Measurements from ENCODE around the gene HSD17B14. TPM values are rescaled to one million over a fixed set of nuclear protein-coding genes. Genes with fewer than 3 reads are reported as not detected.

Gene HSD17B14
- polyA plus RNA-seq, 1 of the 3 experiments (the other 2 are of a cell fraction), result 29.7 TPM

DNA sequence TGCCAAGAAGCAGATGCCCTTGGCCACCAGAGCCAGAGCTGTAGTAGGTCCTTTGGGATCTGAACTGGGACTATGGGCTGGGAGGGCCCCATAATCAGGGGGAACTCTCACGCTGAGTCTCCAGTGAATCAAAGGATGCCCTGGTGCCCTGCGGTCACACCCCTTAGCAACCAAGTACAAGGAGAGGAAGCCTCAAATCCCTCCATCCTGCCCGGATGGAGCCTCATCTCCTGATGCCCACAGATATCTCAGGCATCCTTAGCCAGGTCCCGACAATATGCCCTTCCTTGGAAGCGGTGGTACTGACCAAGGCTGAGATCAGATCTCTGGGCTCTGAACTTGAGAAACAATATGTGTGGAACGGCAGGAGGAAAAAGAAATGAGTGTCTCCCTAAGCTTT, 30.4 kb upstream of the HSD17B14 start:
- Histone ChIP-seq H3K27ac (ENCODE audit: low read depth in 2 of 2, low read length in 1 of 2) (no peak overlapping the region), H3K9me2 (no peaks in the 10 kb centered on the region), H3K4me3 (ENCODE audit: low read depth in 2 of 2, low read length in 1 of 2) (no peak overlapping the region)

More for the DNA sequence above, 30.4 kb upstream of the HSD17B14 start:
- H3K4me2 ChIP-seq, result no peak overlapping the region
- no peaks in the 10 kb centered on the region for H3K36me3 ChIP-seq (replicated peaks in 1 of 2; ENCODE audit: control insufficient read depth in 1 of 2, insufficient read depth in 2 of 2, low read length in 1 of 2)
- DNase-seq, result no peak
- ChIA-PET POLR2A (interaction anchor here (0.7 kb wide), 1 partner anchor 71 kb away, joined by 3 read pairs; no protein-coding TSS in a partner anchor), CTCF (interaction anchor here (2.1 kb wide), 1 partner anchor 24 kb away, joined by 8 read pairs; no protein-coding TSS in a partner anchor)
- H3K27me3 ChIP-seq (ENCODE audit: insufficient read depth), result no peaks in the 10 kb centered on the region
- TF ChIP-seq TCF12 (IDR thresholded peaks at IDR 0.05), result no peak
- TF ChIP-seq, protein P1, sequence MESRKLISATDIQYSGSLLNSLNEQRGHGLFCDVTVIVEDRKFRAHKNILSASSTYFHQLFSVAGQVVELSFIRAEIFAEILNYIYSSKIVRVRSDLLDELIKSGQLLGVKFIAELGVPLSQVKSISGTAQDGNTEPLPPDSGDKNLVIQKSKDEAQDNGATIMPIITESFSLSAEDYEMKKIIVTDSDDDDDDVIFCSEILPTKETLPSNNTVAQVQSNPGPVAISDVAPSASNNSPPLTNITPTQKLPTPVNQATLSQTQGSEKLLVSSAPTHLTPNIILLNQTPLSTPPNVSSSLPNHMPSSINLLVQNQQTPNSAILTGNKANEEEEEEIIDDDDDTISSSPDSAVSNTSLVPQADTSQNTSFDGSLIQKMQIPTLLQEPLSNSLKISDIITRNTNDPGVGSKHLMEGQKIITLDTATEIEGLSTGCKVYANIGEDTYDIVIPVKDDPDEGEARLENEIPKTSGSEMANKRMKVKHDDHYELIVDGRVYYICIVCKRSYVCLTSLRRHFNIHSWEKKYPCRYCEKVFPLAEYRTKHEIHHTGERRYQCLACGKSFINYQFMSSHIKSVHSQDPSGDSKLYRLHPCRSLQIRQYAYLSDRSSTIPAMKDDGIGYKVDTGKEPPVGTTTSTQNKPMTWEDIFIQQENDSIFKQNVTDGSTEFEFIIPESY (IDR thresholded peaks at IDR 0.05; ENCODE audit: borderline replicate concordance, low read depth), result no peak
- no peak for TF ChIP-seq JUND (IDR thresholded peaks at IDR 0.05)
- TF ChIP-seq YY1 (IDR thresholded peaks at IDR 0.05; ENCODE audit: low read depth), result no peak
- TF ChIP-seq, protein P2, sequence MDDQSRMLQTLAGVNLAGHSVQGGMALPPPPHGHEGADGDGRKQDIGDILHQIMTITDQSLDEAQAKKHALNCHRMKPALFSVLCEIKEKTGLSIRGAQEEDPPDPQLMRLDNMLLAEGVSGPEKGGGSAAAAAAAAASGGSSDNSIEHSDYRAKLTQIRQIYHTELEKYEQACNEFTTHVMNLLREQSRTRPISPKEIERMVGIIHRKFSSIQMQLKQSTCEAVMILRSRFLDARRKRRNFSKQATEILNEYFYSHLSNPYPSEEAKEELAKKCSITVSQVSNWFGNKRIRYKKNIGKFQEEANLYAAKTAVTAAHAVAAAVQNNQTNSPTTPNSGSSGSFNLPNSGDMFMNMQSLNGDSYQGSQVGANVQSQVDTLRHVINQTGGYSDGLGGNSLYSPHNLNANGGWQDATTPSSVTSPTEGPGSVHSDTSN (IDR thresholded peaks at IDR 0.05), result no peak
- TF ChIP-seq MXI1 (IDR thresholded peaks at IDR 0.05; ENCODE audit: low read depth, low read length), result no peak
- no peak for TF ChIP-seq RXRA (IDR thresholded peaks at IDR 0.05; ENCODE audit: borderline replicate concordance, low read depth)
- no peak for TF ChIP-seq RFX5 (IDR thresholded peaks at IDR 0.05; ENCODE audit: low read length)
- TF ChIP-seq NFIC (IDR thresholded peaks at IDR 0.05; ENCODE audit: borderline replicate concordance), result no peak
- TF ChIP-seq FOSL2 (IDR thresholded peaks at IDR 0.05; ENCODE audit: borderline replicate concordance, low read depth), result no peak
- TF ChIP-seq, protein P3, sequence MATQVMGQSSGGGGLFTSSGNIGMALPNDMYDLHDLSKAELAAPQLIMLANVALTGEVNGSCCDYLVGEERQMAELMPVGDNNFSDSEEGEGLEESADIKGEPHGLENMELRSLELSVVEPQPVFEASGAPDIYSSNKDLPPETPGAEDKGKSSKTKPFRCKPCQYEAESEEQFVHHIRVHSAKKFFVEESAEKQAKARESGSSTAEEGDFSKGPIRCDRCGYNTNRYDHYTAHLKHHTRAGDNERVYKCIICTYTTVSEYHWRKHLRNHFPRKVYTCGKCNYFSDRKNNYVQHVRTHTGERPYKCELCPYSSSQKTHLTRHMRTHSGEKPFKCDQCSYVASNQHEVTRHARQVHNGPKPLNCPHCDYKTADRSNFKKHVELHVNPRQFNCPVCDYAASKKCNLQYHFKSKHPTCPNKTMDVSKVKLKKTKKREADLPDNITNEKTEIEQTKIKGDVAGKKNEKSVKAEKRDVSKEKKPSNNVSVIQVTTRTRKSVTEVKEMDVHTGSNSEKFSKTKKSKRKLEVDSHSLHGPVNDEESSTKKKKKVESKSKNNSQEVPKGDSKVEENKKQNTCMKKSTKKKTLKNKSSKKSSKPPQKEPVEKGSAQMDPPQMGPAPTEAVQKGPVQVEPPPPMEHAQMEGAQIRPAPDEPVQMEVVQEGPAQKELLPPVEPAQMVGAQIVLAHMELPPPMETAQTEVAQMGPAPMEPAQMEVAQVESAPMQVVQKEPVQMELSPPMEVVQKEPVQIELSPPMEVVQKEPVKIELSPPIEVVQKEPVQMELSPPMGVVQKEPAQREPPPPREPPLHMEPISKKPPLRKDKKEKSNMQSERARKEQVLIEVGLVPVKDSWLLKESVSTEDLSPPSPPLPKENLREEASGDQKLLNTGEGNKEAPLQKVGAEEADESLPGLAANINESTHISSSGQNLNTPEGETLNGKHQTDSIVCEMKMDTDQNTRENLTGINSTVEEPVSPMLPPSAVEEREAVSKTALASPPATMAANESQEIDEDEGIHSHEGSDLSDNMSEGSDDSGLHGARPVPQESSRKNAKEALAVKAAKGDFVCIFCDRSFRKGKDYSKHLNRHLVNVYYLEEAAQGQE (IDR thresholded peaks at IDR 0.05; ENCODE audit: low read depth, low read length), result no peak
- TF ChIP-seq EP300 (IDR thresholded peaks at IDR 0.05; ENCODE audit: borderline replicate concordance in 1 of 2, low read depth in 1 of 2, low read length in 1 of 2), result no peak
- TF ChIP-seq EZH2phosphoT487 (IDR thresholded peaks at IDR 0.05; ENCODE audit: borderline replicate concordance, low read depth), result no peak
- TF ChIP-seq ELF1 (IDR thresholded peaks at IDR 0.05), result no peak
- TF ChIP-seq NRF1 (IDR thresholded peaks at IDR 0.05; ENCODE audit: low read depth, low read length), result no peak
- TF ChIP-seq, protein P4, sequence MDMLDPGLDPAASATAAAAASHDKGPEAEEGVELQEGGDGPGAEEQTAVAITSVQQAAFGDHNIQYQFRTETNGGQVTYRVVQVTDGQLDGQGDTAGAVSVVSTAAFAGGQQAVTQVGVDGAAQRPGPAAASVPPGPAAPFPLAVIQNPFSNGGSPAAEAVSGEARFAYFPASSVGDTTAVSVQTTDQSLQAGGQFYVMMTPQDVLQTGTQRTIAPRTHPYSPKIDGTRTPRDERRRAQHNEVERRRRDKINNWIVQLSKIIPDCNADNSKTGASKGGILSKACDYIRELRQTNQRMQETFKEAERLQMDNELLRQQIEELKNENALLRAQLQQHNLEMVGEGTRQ (IDR thresholded peaks at IDR 0.05; ENCODE audit: borderline replicate concordance, low read depth, low read length), result no peak
- no peak overlapping the region for H3K9ac ChIP-seq
- H2AFZ ChIP-seq (ENCODE audit: low read depth), result no peak overlapping the region
- no peaks in the 10 kb centered on the region for H3F3A ChIP-seq (replicated peaks; ENCODE audit: insufficient read depth)
- no peaks in the 10 kb centered on the region for H3K79me2 ChIP-seq (ENCODE audit: insufficient read depth)
- peaks cover 3 to 21% of the 10 kb centered on the region in 2 experiments; a peak in 2 of 4 replicates for H3K4me1 ChIP-seq (ENCODE audit: control insufficient read depth in 1 of 2, insufficient read depth in 2 of 2, low read depth in 1 of 2, low read length in 1 of 2)
- no peaks in the 10 kb centered on the region for H3K9me3 ChIP-seq
- no peaks in the 10 kb centered on the region for H4K20me1 ChIP-seq (ENCODE audit: insufficient read depth)
- WGBS (ENCODE audit: low lambda C conversion rate), result 86% methylated on average over 5 of the region's 6 CpGs
